Panc1 (cell line): Measurements from ENCODE around the gene BCL2L11. TPM values are rescaled to one million over a fixed set of nuclear protein-coding genes. Genes with fewer than 3 reads are reported as not detected.

Experiments
- ATAC-seq: fragments of 200-7000 bp; cut with Tn5 transposase; 2 replicates; pipeline ENCODE4 v1.9.1; 2020; ENCODE audit warnings: mild to moderate bottlenecking, moderate library complexity
- BruUV-seq: library from RNA; stranded (reverse); fragments of 400-500 nt; replicated peaks from 2 replicates; lab custom pipeline; 2021; lab: Mats Ljungman, UMichigan
- CTCF ChIA-PET: fragments of 300-600 bp; sonication (Branson Sonifier 250); formaldehyde crosslinking; loops from one replicate; lab custom pipeline; 2022; ENCODE audit warnings: antibody characterized with exemption; lab: Charles Lee
- POLR2A ChIA-PET: fragments of 300-600 bp; sonication (Branson Sonifier 250); formaldehyde crosslinking; loops from one replicate; lab custom pipeline; 2022; ENCODE audit warnings: antibody characterized with exemption; lab: Charles Lee
- DNase-seq: peaks from one replicate; pipeline ENCODE4 v3.0.0-alpha.2; 2010; ENCODE audit warnings: low read depth, low spot score
- H3K27ac ChIP-seq: 2 replicates; pipeline ENCODE4 v1.5.1; 2011; ENCODE audit warnings: mild to moderate bottlenecking, low read length, inconsistent platforms
- H3K27me3 ChIP-seq: fragments of 200-500 bp; sonication (Bioruptor generic); 2 replicates; pipeline ENCODE4 v1.6.0; 2014; ENCODE audit warnings: low read length, inconsistent platforms; ENCODE audit not compliant: control insufficient read depth, insufficient read depth
- H3K36me3 ChIP-seq: fragments of 200-500 bp; sonication (Bioruptor generic); 2 replicates; pipeline ENCODE4 v1.5.1; 2014; ENCODE audit warnings: inconsistent platforms, mild to moderate bottlenecking, low read length, moderate library complexity; ENCODE audit not compliant: control insufficient read depth, insufficient read depth
- H3K4me1 ChIP-seq: 2 replicates; pipeline ENCODE4 v1.5.1; 2011; ENCODE audit warnings: inconsistent platforms, mild to moderate bottlenecking, low read length, moderate library complexity; ENCODE audit not compliant: control insufficient read depth, insufficient read depth
- H3K4me3 ChIP-seq, 2 experiments: 2 replicates each; pipeline ENCODE4 v1.5.1; 2011 to 2012; ENCODE audit warnings: low read depth in 2 of 2, low read length in 2 of 2, mild to moderate bottlenecking in 2 of 2, inconsistent platforms in 1 of 2, moderate library complexity in 1 of 2
- H3K9me3 ChIP-seq: fragments of 200-500 bp; sonication (Bioruptor generic); 2 replicates; pipeline ENCODE4 v1.5.1; 2014; ENCODE audit warnings: low read depth, mild to moderate bottlenecking, inconsistent platforms, low read length, moderate library complexity; ENCODE audit not compliant: control insufficient read depth, insufficient read depth
- CTCF ChIP-seq: fragments of 450-650 bp; IDR thresholded peaks from 2 replicates; pipeline ENCODE4 v1.5.1; 2017; ENCODE audit warnings: mild to moderate bottlenecking
- POLR2AphosphoS5 ChIP-seq: IDR thresholded peaks from 2 replicates; pipeline ENCODE4 v1.6.1; 2012; ENCODE audit warnings: mild to moderate bottlenecking, low read depth, low read length, moderate library complexity
- REST ChIP-seq, 2 experiments: IDR thresholded peaks; 2 replicates each; pipeline ENCODE4 v1.6.1; 2011 to 2012; ENCODE audit warnings: low read depth in 2 of 2, control low read depth in 1 of 2, low read length in 1 of 2, mild to moderate bottlenecking in 1 of 2, moderate library complexity in 1 of 2; ENCODE audit not compliant: insufficient read depth in 1 of 2
- SIN3A ChIP-seq: IDR thresholded peaks from 2 replicates; pipeline ENCODE4 v1.6.1; 2012; ENCODE audit warnings: low read depth, mild to moderate bottlenecking, low read length, moderate library complexity, borderline replicate concordance; ENCODE audit not compliant: insufficient read depth
- TCF7L2 ChIP-seq: IDR thresholded peaks from 2 replicates; pipeline ENCODE4 v1.6.1; 2011; ENCODE audit warnings: mild to moderate bottlenecking, low read depth, low read length, inconsistent platforms
- in situ Hi-C: cut with HindIII; loops from 2 replicates; pipeline ENCODE4 v1.10.0; 2016; ENCODE audit warnings: low sequenced_read_pairs, low pct_unique_long_range_greater_than_20kb
- intact Hi-C: fragments of 100-400 bp; cut with micrococcal nuclease; formaldehyde crosslinking; loops from one replicate; pipeline ENCODE4 v1.10.0; 2022; ENCODE audit not compliant: unreplicated experiment
- total RNA-seq: library from RNA; stranded (reverse); gene quantifications from one replicate; pipeline ENCODE4 v1.2.1, GENCODE V29; 2021; ENCODE audit not compliant: unreplicated experiment

Gene BCL2L11
- total RNA-seq, 1 experiment from 2014 or later: 43.8 TPM

- Histone ChIP-seq H3K27ac (no peak overlapping the region), H3K4me3 (no peak overlapping the region), H3K36me3 (no peaks in the 10 kb centered on the region), H3K9me3 (peaks cover 26% of the 10 kb centered on the region), H3K4me1 (no peaks in the 10 kb centered on the region), H3K27me3 (no peaks in the 10 kb centered on the region)
- intact Hi-C loops: no loop called here
- TF ChIP-seq REST (IDR thresholded peaks at IDR 0.05; ENCODE audit: insufficient read depth in 1 of 2, low read depth in 2 of 2, low read length in 1 of 2) (no peak), TCF7L2 (no peak), CTCF (no peak), POLR2AphosphoS5 (no peak), SIN3A (no peak)
- ChIA-PET CTCF (no interaction called here), POLR2A (no interaction called here)
- no peak for DNase-seq
- no peak for ATAC-seq
- no TSS peak for BruUV-seq
- in situ Hi-C loops: no loop called here
Observed at GRCh38 chr2:111210036-111210435, 89.3 kb downstream of the BCL2L11 start.

GRCh38 chr2:111213877-111214276, 93.2 kb downstream of the BCL2L11 start:
- intact Hi-C loops: no loop called here
- in situ Hi-C loops: no loop called here

More at GRCh38 chr2:111213877-111214276, 93.2 kb downstream of the BCL2L11 start:
- Histone ChIP-seq H3K4me1 (no peaks in the 10 kb centered on the region), H3K4me3 (no peak overlapping the region), H3K27me3 (no peaks in the 10 kb centered on the region), H3K27ac (no peak overlapping the region), H3K36me3 (no peaks in the 10 kb centered on the region), H3K9me3 (peaks cover 27% of the 10 kb centered on the region)
- ATAC-seq (no peak), DNase-seq (no peak)
- BruUV-seq: no TSS peak
- ChIA-PET POLR2A (no interaction called here), CTCF (no interaction called here)
- TF ChIP-seq POLR2AphosphoS5 (no peak), TCF7L2 (no peak), SIN3A (no peak), CTCF (no peak), REST (IDR thresholded peaks at IDR 0.05; ENCODE audit: insufficient read depth in 1 of 2, low read depth in 2 of 2, low read length in 1 of 2) (no peak)
